Neural cell (in vitro differentiated cells): ENCODE data around the gene CFTR. TPM values are rescaled to one million over a fixed set of nuclear protein-coding genes. Genes with fewer than 3 reads are reported as not detected.

Experiments
- H2AFZ ChIP-seq: fragments of 200-600, 300-800 bp; sonication (generic), shearing (Covaris generic); 2 replicates; pipeline ENCODE4 v1.6.0; 2014; ENCODE audit warnings: low read depth, mild to moderate bottlenecking, antibody characterized with exemption, low read length, moderate library complexity
- H3F3A ChIP-seq: fragments of 200-600 bp; shearing (Covaris generic); 2 replicates; pipeline ENCODE4 v1.6.1; 2016; ENCODE audit warnings: mild to moderate bottlenecking, moderate library complexity, mixed read lengths, antibody characterized with exemption, low read length; ENCODE audit not compliant: insufficient read depth, poor library complexity, severe bottlenecking
- H3K27ac ChIP-seq: fragments of 200-600, 300-800 bp; sonication (generic), shearing (Covaris generic); 2 replicates; pipeline ENCODE4 v1.5.1; 2014; ENCODE audit warnings: mild to moderate bottlenecking, low read length, moderate library complexity
- H3K27me3 ChIP-seq: fragments of 300-800, 200-600 bp; sonication (generic), shearing (Covaris generic); 2 replicates; pipeline ENCODE4 v1.6.0; 2014; ENCODE audit warnings: mild to moderate bottlenecking, low read depth, low read length, moderate library complexity; ENCODE audit not compliant: insufficient read depth
- H3K36me3 ChIP-seq: fragments of 300-800, 200-600 bp; sonication (generic), shearing (Covaris generic); 2 replicates; pipeline ENCODE4 v1.5.1; 2014; ENCODE audit warnings: mild to moderate bottlenecking, antibody characterized with exemption, low read length, moderate library complexity; ENCODE audit not compliant: insufficient read depth
- H3K4me2 ChIP-seq: fragments of 300-800, 200-600 bp; sonication (generic), shearing (Covaris generic); 2 replicates; pipeline ENCODE4 v1.6.0; 2014; ENCODE audit warnings: mild to moderate bottlenecking, low read length
- H3K4me3 ChIP-seq: fragments of 300-800, 200-600 bp; sonication (generic), shearing (Covaris generic); 2 replicates; pipeline ENCODE4 v1.5.1; 2014; ENCODE audit warnings: mild to moderate bottlenecking, low read length, moderate library complexity
- H3K79me2 ChIP-seq: fragments of 200-600 bp; shearing (Covaris generic); replicated peaks from 2 replicates; pipeline ENCODE4 v1.6.0; 2014; ENCODE audit warnings: mild to moderate bottlenecking, low read length, moderate library complexity; ENCODE audit not compliant: insufficient read depth
- H3K9ac ChIP-seq: fragments of 300-800, 200-600 bp; sonication (generic), shearing (Covaris generic); 2 replicates; pipeline ENCODE4 v1.6.1; 2016; ENCODE audit warnings: mild to moderate bottlenecking, low read length, mixed read lengths
- H3K9me2 ChIP-seq: fragments of 200-600 bp; shearing (Covaris generic); 2 replicates; pipeline ENCODE4 v1.6.1; 2016; ENCODE audit warnings: mild to moderate bottlenecking, low read length, mixed read lengths; ENCODE audit not compliant: insufficient read depth
- H3K9me3 ChIP-seq: fragments of 200-600, 300-800 bp; sonication (generic), shearing (Covaris generic); 2 replicates; pipeline ENCODE4 v1.6.1; 2016; ENCODE audit warnings: mild to moderate bottlenecking, mixed run types, low read length, moderate library complexity, mixed read lengths
- H4K20me1 ChIP-seq: fragments of 200-600 bp; shearing (Covaris generic); 2 replicates; pipeline ENCODE4 v1.6.1; 2016; ENCODE audit warnings: mild to moderate bottlenecking, mixed run types; ENCODE audit not compliant: insufficient read depth
- CTCF ChIP-seq: fragments of 450-650 bp; IDR thresholded peaks from 2 replicates; pipeline ENCODE4 v1.5.1; 2014; ENCODE audit warnings: antibody characterized with exemption, mild to moderate bottlenecking, moderate library complexity; ENCODE audit not compliant: poor library complexity, severe bottlenecking
- EP300 ChIP-seq: fragments of 450-650 bp; conservative IDR thresholded peaks from 2 replicates; pipeline ENCODE4 v1.6.1; 2014; ENCODE audit warnings: antibody characterized with exemption, mild to moderate bottlenecking, moderate library complexity; ENCODE audit not compliant: poor library complexity, severe bottlenecking
- EZH2 ChIP-seq: fragments of 200-600, 300-800 bp; shearing (Covaris generic), sonication (generic); IDR thresholded peaks from 2 replicates; pipeline ENCODE4 v1.6.1; 2014; ENCODE audit warnings: antibody characterized with exemption, low read length, borderline replicate concordance, mild to moderate bottlenecking; ENCODE audit not compliant: insufficient read depth, poor library complexity, severe bottlenecking
- MXI1 ChIP-seq: fragments of 450-650 bp; conservative IDR thresholded peaks from 2 replicates; pipeline ENCODE4 v1.6.1; 2014; ENCODE audit warnings: antibody characterized with exemption, mild to moderate bottlenecking; ENCODE audit not compliant: poor library complexity, severe bottlenecking
- POLR2AphosphoS5 ChIP-seq: IDR thresholded peaks from 2 replicates; pipeline ENCODE4 v1.6.1; 2012
- RAD21 ChIP-seq: fragments of 450-650 bp; conservative IDR thresholded peaks from 2 replicates; pipeline ENCODE4 v1.6.1; 2014; ENCODE audit warnings: antibody characterized with exemption, mild to moderate bottlenecking, moderate library complexity
- REST ChIP-seq: IDR thresholded peaks from 2 replicates; pipeline ENCODE4 v1.6.1; 2012; ENCODE audit warnings: borderline replicate concordance
- SMC3 ChIP-seq: fragments of 450-650 bp; conservative IDR thresholded peaks from 2 replicates; pipeline ENCODE4 v1.6.1; 2014; ENCODE audit warnings: antibody characterized with exemption, mild to moderate bottlenecking, moderate library complexity; ENCODE audit not compliant: poor library complexity
- TAF1 ChIP-seq: IDR thresholded peaks from 2 replicates; pipeline ENCODE4 v1.6.1; 2012; ENCODE audit warnings: low read depth
- polyA plus RNA-seq: library from polyadenylated mRNA; depleted of rRNA; stranded (reverse); fragments of >200 nt; gene quantifications from 2 replicates; pipeline ENCODE4 v1.2.3, GENCODE V29; 2014

The CFTR gene
- polyA plus RNA-seq, 1 donor from 2014 or later, result not detected

- no peaks in the 10 kb centered on the region for H3F3A ChIP-seq
- no peaks in the 10 kb centered on the region for H3K36me3 ChIP-seq
- TF ChIP-seq POLR2AphosphoS5 (no peak), TAF1 (no peak), REST (no peak), SMC3 (no peak), RAD21 (no peak), CTCF (no peak), EZH2 (no peak), EP300 (no peak), MXI1 (no peak)
- no peak overlapping the region for H3K27ac ChIP-seq
- H3K9me3 ChIP-seq, result no peaks in the 10 kb centered on the region
- H3K9ac ChIP-seq, result no peak overlapping the region
- H3K79me2 ChIP-seq, result no peaks in the 10 kb centered on the region
- H4K20me1 ChIP-seq, result no peaks in the 10 kb centered on the region
- H3K9me2 ChIP-seq, result no peaks in the 10 kb centered on the region
- no peak overlapping the region for H3K4me3 ChIP-seq
- H3K4me2 ChIP-seq, result no peak overlapping the region
- H2AFZ ChIP-seq, result no peak overlapping the region
- H3K27me3 ChIP-seq, result no peaks in the 10 kb centered on the region
Observed at GRCh38 chr7:117639966-117640365, 160.1 kb downstream of the CFTR start.

GRCh38 chr7:117640465-117640864 is 160.6 kb downstream of the CFTR start:
- H3K4me3 ChIP-seq, result no peak overlapping the region
- H3F3A ChIP-seq, result no peaks in the 10 kb centered on the region
- no peak overlapping the region for H2AFZ ChIP-seq
- H3K27me3 ChIP-seq, result no peaks in the 10 kb centered on the region
- no peak overlapping the region for H3K4me2 ChIP-seq
- H3K9ac ChIP-seq, result no peak overlapping the region
- no peak overlapping the region for H3K27ac ChIP-seq
- no peaks in the 10 kb centered on the region for H3K36me3 ChIP-seq
- no peak for TF ChIP-seq CTCF
- no peak for TF ChIP-seq TAF1
- TF ChIP-seq MXI1, result no peak
- no peak for TF ChIP-seq RAD21
- no peak for TF ChIP-seq POLR2AphosphoS5
- TF ChIP-seq EZH2, result no peak
- no peak for TF ChIP-seq REST
- no peak for TF ChIP-seq EP300
- TF ChIP-seq SMC3, result no peak
- no peaks in the 10 kb centered on the region for H3K9me2 ChIP-seq
- H3K79me2 ChIP-seq, result no peaks in the 10 kb centered on the region
- H4K20me1 ChIP-seq, result no peaks in the 10 kb centered on the region
- no peaks in the 10 kb centered on the region for H3K9me3 ChIP-seq
